BLaER1 treated with 17β-estradiol and CSF1 and Interleukin-3, amounts not matched to agents 10 nM and 100 nM (cell line): ENCODE measurements around the gene FAM13A.

Experiments used
- H3K27ac ChIP-seq, 11 experiments: shearing (Covaris generic); formaldehyde crosslinking; 2 replicates each; pipeline ENCODE4 v1.8.1; 2022
- H3K27me3 ChIP-seq, 11 experiments: shearing (Covaris generic); formaldehyde crosslinking; 2 replicates each; pipeline ENCODE4 v1.8.1; 2022
- H3K36me3 ChIP-seq, 11 experiments: shearing (Covaris generic); formaldehyde crosslinking; 2 replicates each; pipeline ENCODE4 v1.8.1; 2022
- H3K4me1 ChIP-seq, 10 experiments: shearing (Covaris generic); formaldehyde crosslinking; 2 replicates each; pipeline ENCODE4 v1.8.1; 2022
- H3K4me2 ChIP-seq, 11 experiments: shearing (Covaris generic); formaldehyde crosslinking; 2 replicates each; pipeline ENCODE4 v1.8.1; 2022
- H3K4me3 ChIP-seq, 10 experiments: shearing (Covaris generic); formaldehyde crosslinking; 2 replicates each; pipeline ENCODE4 v1.8.1; 2022
- H3K9ac ChIP-seq, 11 experiments: shearing (Covaris generic); formaldehyde crosslinking; 2 replicates each; pipeline ENCODE4 v1.8.1; 2022
- H3K9me3 ChIP-seq, 11 experiments: shearing (Covaris generic); formaldehyde crosslinking; replicated peaks in 1 of 11; 2 replicates each; pipeline ENCODE4 v1.8.1; 2022
- H4K20me1 ChIP-seq, 11 experiments: shearing (Covaris generic); formaldehyde crosslinking; 2 replicates each; pipeline ENCODE4 v1.8.1; 2022
- Cebpa-rat ChIP-seq, 11 experiments: shearing (Covaris generic); IDR thresholded peaks; 2 replicates each; pipeline ENCODE4 v1.8.1; 2022

Gene FAM13A

DNA sequence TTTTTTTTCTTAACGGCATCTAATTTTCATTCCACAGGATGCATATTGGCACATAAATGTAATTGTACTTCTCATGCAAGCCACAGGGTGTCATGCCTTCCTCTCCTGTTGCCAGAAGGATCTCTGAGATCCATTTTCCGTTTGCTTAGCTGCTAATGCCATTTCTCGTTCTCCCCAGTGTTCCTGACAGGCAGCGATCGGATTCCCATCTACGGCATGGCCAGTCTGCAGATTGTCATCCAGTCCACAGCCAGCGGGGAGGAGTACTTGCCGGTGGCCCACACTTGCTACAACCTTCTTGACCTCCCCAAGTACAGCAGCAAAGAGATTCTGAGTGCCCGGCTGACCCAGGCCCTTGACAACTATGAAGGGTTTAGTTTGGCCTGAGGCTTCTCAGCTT lies 350.4 kb downstream of the FAM13A start:
- no peaks in the 10 kb centered on the region for H3K27me3 ChIP-seq
- no peak overlapping the region for H3K27ac ChIP-seq
- TF ChIP-seq Cebpa-rat (IDR thresholded peaks at IDR 0.05), result no peak
- no peak overlapping the region for H3K4me2 ChIP-seq
- peaks cover 0 to 6% (median 0%) of the 10 kb centered on the region in 10 experiments; a peak in 2 of 20 replicates for H3K4me1 ChIP-seq
- H3K9ac ChIP-seq, result no peak overlapping the region
- H3K4me3 ChIP-seq, result no peak overlapping the region
- H3K36me3 ChIP-seq, result peaks cover 35 to 94% (median 46%) of the 10 kb centered on the region in 11 experiments
- H4K20me1 ChIP-seq, result no peaks in the 10 kb centered on the region
- peaks cover 0 to 5% (median under 1%) of the 10 kb centered on the region in 11 experiments; a peak in 4 of 22 replicates for H3K9me3 ChIP-seq

DNA sequence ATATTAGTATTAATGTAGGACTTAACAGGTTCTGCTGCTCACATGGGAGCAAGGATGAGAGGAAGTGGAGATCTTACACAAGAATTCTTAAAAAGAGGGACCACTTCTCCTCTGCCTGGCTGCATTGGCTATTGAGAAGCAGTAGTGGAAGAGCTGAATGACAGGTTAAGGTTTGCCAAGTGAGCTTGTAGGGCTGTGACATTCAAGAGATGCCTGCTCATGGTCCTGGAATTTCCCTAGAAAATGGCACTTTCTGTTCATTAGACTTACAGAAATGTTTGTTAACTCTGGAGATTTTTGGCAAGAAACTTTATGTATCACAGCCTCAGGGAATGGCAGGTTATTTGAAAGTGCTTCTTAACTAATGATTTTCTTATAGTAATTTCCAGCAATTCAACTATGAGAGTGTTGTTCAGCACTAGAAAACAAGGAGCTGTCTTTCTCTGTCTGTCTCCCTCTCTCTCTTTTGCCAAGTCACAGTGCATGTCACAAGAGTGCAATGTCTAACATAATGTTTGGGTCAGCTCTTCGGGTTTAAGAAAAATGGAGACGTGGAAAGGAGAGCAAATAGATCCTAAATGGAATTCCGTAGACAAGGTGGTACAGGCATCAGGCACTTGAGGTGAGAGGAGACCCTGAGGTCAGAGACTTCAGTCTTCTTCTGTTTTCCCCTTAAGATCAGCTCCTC lies 351.0 kb downstream of the FAM13A start:
- Histone ChIP-seq H3K4me1 (peaks cover 0 to 6% (median 0%) of the 10 kb centered on the region in 10 experiments; a peak in 2 of 20 replicates), H3K9ac (no peak overlapping the region), H3K4me3 (no peak overlapping the region), H3K27ac (no peak overlapping the region), H3K36me3 (peaks cover 35 to 94% (median 42%) of the 10 kb centered on the region in 11 experiments; a peak in 21 of 22 replicates), H3K4me2 (no peak overlapping the region), H3K9me3 (peaks cover 0 to 3% (median 0%) of the 10 kb centered on the region in 11 experiments; a peak in 2 of 22 replicates), H3K27me3 (no peaks in the 10 kb centered on the region), H4K20me1 (no peaks in the 10 kb centered on the region)
- no peak for TF ChIP-seq Cebpa-rat (IDR thresholded peaks at IDR 0.05)

DNA sequence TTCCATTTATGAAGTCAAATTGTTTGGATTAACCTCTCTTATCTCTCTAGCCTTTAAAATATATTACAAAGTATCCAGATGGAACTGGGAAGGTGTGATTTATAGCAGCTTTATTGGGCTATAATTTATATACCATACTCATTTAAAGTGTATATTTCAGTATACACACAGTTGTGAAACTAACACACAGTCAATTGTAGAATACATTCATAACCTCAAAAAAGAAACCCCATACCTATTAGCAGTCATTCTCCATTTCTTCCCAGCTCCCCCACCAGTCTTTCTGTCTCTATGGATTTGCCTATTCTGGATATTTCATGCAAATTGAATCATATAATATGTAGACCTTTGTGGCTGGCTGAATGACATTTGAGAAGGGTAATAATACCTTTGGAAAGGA lies 351.8 kb downstream of the FAM13A start:
- no peak for TF ChIP-seq Cebpa-rat (IDR thresholded peaks at IDR 0.05)
- H3K36me3 ChIP-seq, result peaks cover 30 to 90% (median 40%) of the 10 kb centered on the region in 11 experiments; a peak in 21 of 22 replicates
- H3K27ac ChIP-seq, result no peak overlapping the region
- H3K4me1 ChIP-seq, result peaks cover 0 to 6% (median 0%) of the 10 kb centered on the region in 10 experiments; a peak in 2 of 20 replicates
- no peaks in the 10 kb centered on the region for H3K27me3 ChIP-seq
- no peak overlapping the region for H3K4me3 ChIP-seq
- no peaks in the 10 kb centered on the region for H4K20me1 ChIP-seq
- no peak overlapping the region for H3K4me2 ChIP-seq
- H3K9me3 ChIP-seq, result no peaks in the 10 kb centered on the region
- no peak overlapping the region for H3K9ac ChIP-seq

DNA sequence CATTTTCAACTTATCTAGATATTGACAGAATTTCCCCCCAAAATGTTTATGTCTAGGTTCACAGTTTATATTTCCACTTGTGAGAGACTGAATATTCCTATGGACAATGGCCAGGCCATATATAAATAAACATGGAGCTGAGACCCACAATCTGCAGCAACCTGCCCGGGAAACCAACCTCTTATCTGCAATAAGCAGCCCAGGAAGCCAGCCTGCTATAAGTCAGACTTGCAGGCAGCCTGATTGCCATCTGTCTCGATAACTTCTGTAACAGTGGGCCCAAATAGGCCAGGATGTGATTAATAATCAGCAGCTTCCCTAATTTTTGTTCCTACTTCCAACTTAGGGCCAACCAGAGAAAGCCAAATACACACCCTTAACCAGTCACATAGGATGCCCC lies 354.2 kb downstream of the FAM13A start:
- no peaks in the 10 kb centered on the region for H3K27me3 ChIP-seq
- H3K4me2 ChIP-seq, result 0 out of 22 replicates have a peak overlapping the region, but pooled peaks of 1 of the 11 experiments have one; percentile 10
- no peak overlapping the region for H3K27ac ChIP-seq
- peaks cover 0 to under 1% (median 0%) of the 10 kb centered on the region in 11 experiments; a peak in 3 of 22 replicates for H3K9me3 ChIP-seq
- H3K4me3 ChIP-seq, result no peak overlapping the region
- peaks cover 29 to 74% (median 36%) of the 10 kb centered on the region in 11 experiments; a peak in 21 of 22 replicates for H3K36me3 ChIP-seq
- TF ChIP-seq Cebpa-rat (IDR thresholded peaks at IDR 0.05), result no peak
- H4K20me1 ChIP-seq, result no peaks in the 10 kb centered on the region
- peaks cover 0 to 6% (median 0%) of the 10 kb centered on the region in 10 experiments; a peak in 2 of 20 replicates for H3K4me1 ChIP-seq
- no peak overlapping the region for H3K9ac ChIP-seq

DNA sequence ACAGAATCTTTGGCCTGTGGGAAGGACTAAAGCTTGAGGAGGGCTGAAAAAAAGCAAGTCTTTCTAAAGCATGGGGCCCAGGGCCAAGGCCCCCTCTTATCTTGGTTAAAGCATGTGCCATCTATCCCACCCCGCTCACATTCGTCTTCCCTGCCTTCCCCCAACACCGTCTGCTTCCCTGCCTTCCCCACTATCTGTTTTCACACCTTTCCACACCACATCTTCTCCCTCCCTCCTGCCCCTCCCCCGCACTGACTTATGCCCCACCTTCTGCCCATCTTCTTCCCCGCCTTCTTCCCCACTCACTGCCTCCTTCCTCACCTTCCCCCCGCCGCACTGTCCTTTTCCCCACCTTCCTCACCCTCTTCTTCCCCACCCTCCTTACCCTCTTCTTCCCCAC lies 358.5 kb downstream of the FAM13A start:
- Histone ChIP-seq H3K4me3 (no peak overlapping the region), H3K9me3 (peaks cover 0 to 6% (median 0%) of the 10 kb centered on the region in 11 experiments; a peak in 6 of 22 replicates), H3K4me1 (peaks cover 0 to 6% (median 0%) of the 10 kb centered on the region in 10 experiments; a peak in 2 of 20 replicates), H3K27me3 (no peaks in the 10 kb centered on the region), H3K36me3 (peaks cover 0 to 56% (median 4%) of the 10 kb centered on the region in 11 experiments; a peak in 8 of 22 replicates), H3K4me2 (no peak overlapping the region), H3K9ac (no peak overlapping the region), H3K27ac (no peak overlapping the region), H4K20me1 (no peaks in the 10 kb centered on the region)
- no peak for TF ChIP-seq Cebpa-rat (IDR thresholded peaks at IDR 0.05)

DNA sequence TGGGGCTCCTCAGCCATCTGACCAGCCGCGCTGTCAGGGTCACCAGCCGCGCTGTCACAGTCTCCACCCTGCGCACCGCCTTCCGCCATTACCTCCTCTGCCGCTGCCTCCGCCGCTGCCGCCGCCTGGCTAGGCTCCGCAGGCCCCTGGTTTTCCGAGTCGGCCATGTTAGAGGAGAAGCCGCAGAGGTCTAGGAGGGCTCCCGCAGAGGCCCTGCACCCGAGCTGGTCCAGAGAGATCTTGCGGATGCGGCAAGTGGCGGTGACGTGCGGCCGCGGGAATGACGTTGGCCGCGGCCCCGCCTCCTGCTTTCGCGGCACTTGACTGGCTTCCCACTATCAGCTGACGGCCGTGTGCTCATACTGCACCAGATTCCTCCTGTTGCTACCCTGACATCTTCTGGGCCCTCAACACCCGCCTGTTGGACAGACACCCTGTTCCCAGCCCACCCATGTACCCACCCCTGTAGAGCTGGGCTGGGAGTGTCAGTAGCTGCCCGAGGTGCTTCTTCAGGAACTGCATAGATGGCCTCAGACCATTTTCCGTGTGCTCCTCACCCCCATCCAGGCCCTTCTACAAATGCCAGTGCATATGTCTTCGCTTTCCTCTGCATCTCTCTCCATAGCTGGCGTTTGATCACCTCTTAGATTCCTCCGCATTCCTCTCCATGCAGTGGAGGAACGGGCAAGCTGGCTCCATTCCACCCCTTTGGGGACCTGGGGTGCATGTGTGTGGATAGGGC lies 359.2 kb downstream of the FAM13A start, which contains the start of gene NAP1L5:
Gene NAP1L5 (minus strand): TSS at position 242 of the 742 bp plus-strand sequence. CDS start 75 bp downstream, at position 167.
- Histone ChIP-seq H3K36me3 (peaks cover 0 to 55% (median 4%) of the 10 kb centered on the region in 11 experiments; a peak in 9 of 22 replicates), H3K4me1 (peaks cover 0 to 4% (median 0%) of the 10 kb centered on the region in 10 experiments; a peak in 2 of 20 replicates), H3K4me2 (peak within 1 kb of the TSS; percentile 54 to 88 (median 73)), H4K20me1 (no peaks in the 10 kb centered on the region), H3K9ac (peak within 1 kb of the TSS; percentile 53 to 74 (median 71)), H3K27ac (peak within 1 kb of the TSS in 9 of 11 experiments; percentile 33 to 61 (median 48); a peak in 15 of 22 replicates), H3K27me3 (no peaks in the 10 kb centered on the region), H3K4me3 (peak within 1 kb of the TSS; percentile 59 to 76 (median 69)), H3K9me3 (peaks cover 0 to 6% (median 0%) of the 10 kb centered on the region in 11 experiments; a peak in 6 of 22 replicates)
- TF ChIP-seq Cebpa-rat (IDR thresholded peaks at IDR 0.05), result no peak

DNA sequence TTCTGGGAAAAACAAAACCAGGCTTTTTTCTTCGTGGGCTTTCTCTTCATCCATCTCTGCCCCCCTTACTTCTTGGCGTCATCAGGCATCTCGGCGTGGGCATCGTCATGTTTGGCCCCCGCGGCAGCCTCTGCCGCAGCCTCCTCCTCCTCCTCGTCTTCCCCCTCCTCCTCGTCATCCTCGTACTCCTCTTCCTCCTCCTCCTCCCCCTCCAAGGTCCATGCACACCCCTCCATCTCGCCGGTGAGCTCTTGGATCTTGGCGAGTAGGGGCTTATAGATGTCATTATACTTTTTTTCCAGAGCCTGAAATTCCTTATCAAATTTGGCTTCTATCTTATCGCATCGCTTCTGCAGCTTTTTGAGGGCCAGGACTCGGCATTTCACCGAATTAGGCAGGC lies 359.8 kb downstream of the FAM13A start:
- H3K4me1 ChIP-seq, result 0 out of 20 replicates have a peak, but pooled peaks cover 0 to 3% (median 0%) of the 10 kb centered on the region in 10 experiments
- H3K4me2 ChIP-seq, result peak overlapping the region; percentile 54 to 88 (median 73)
- H3K9ac ChIP-seq, result peak overlapping the region; percentile 53 to 74 (median 71)
- no peaks in the 10 kb centered on the region for H4K20me1 ChIP-seq
- H3K4me3 ChIP-seq, result peak overlapping the region; percentile 59 to 76 (median 69)
- TF ChIP-seq Cebpa-rat (IDR thresholded peaks at IDR 0.05), result no peak
- peaks cover 0 to 55% (median 5%) of the 10 kb centered on the region in 11 experiments; a peak in 10 of 22 replicates for H3K36me3 ChIP-seq
- H3K9me3 ChIP-seq, result peaks cover 0 to 6% (median 0%) of the 10 kb centered on the region in 11 experiments; a peak in 6 of 22 replicates
- peak overlapping the region in 9 of 11 experiments; percentile 33 to 61 (median 48); a peak in 15 of 22 replicates for H3K27ac ChIP-seq
- H3K27me3 ChIP-seq, result no peaks in the 10 kb centered on the region

DNA sequence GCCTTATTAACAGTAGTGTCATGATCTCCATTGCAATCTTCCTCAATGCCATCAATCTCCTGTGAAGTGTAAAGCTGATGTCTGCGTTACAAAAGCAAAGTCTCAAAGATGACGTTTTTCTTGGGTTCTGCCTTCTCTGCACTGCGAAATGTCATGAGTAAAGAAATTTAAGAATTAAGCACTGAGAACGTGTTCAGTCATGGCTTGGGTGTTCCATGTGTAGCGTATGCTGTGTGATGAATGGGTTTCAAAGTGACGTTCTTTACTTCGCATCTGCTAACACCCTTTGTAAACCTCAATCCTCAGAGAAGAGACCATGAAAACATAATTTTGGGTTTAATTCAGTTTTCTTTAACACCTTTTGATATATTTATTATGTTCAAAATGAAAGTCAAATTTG lies 360.4 kb downstream of the FAM13A start:
- Histone ChIP-seq H4K20me1 (no peaks in the 10 kb centered on the region), H3K4me1 (0 out of 20 replicates have a peak, but pooled peaks cover 0 to 3% (median 0%) of the 10 kb centered on the region in 10 experiments), H3K4me2 (peak overlapping the region; percentile 54 to 88 (median 73); a peak in 20 of 22 replicates), H3K4me3 (peak overlapping the region; percentile 59 to 76 (median 69); a peak in 15 of 20 replicates), H3K9me3 (peaks cover 0 to 6% (median 0%) of the 10 kb centered on the region in 11 experiments; a peak in 6 of 22 replicates), H3K27me3 (no peaks in the 10 kb centered on the region), H3K27ac (no peak overlapping the region), H3K9ac (peak overlapping the region in 2 of 11 experiments; percentile 69 to 71; a peak in 2 of 22 replicates), H3K36me3 (peaks cover 0 to 54% (median 5%) of the 10 kb centered on the region in 11 experiments; a peak in 11 of 22 replicates)
- TF ChIP-seq Cebpa-rat (IDR thresholded peaks at IDR 0.05), result no peak
